Skeletal muscle cell (primary cell): ENCODE results near the gene FAM216B.
"Not testable (repeated sequence)": the region's sequence is repeated elsewhere in the genome, so short reads cannot be mapped to it uniquely, and the experiment has no call there.

Experiments used
- DNase-seq: peaks from one replicate; pipeline ENCODE4 v3.0.0-alpha.2; 2010; ENCODE audit warnings: low read depth
- H3K4me3 ChIP-seq: 2 replicates; pipeline ENCODE4 v1.5.1; 2011; ENCODE audit warnings: low read depth, mild to moderate bottlenecking, control low read depth, low read length, moderate library complexity

FAM216B gene

GRCh38 chr13:42776558-42776957 lies 4.8 kb upstream of the FAM216B start:
- DNase-seq, H3K4me3 ChIP-seq: not testable (repeated sequence)

GRCh38 chr13:42777467-42777866 lies 3.9 kb upstream of the FAM216B start:
- H3K4me3 ChIP-seq = no peak overlapping the region
- DNase-seq = no peak

- H3K4me3 ChIP-seq = no peak overlapping the region
- no peak for DNase-seq
Observed at GRCh38 chr13:42780044-42780443, 1.3 kb upstream of the FAM216B start.

- no peak for DNase-seq
- H3K4me3 ChIP-seq = no peak overlapping the region
Observed at GRCh38 chr13:42786715-42787114, 5.3 kb downstream of the FAM216B start.

GRCh38 chr13:42788601-42789000 lies 7.2 kb downstream of the FAM216B start:
- H3K4me3 ChIP-seq = no peak overlapping the region
- DNase-seq = no peak

GRCh38 chr13:42792154-42792553 lies 10.8 kb downstream of the FAM216B start:
- no peak overlapping the region for H3K4me3 ChIP-seq
- no peak for DNase-seq

GRCh38 chr13:42794577-42795275 lies 13.3 kb downstream of the FAM216B start:
- DNase-seq = no peak
- H3K4me3 ChIP-seq = no peak overlapping the region

GRCh38 chr13:42795666-42796065 lies 14.3 kb downstream of the FAM216B start:
- no peak for DNase-seq
- H3K4me3 ChIP-seq = no peak overlapping the region

- H3K4me3 ChIP-seq = no peak overlapping the region
- no peak for DNase-seq
Observed at GRCh38 chr13:42796747-42797356, 15.5 kb downstream of the FAM216B start.

- no peak overlapping the region for H3K4me3 ChIP-seq
- no peak for DNase-seq
Observed at GRCh38 chr13:42798118-42798517, 16.7 kb downstream of the FAM216B start.

GRCh38 chr13:42800109-42800643 lies 18.8 kb downstream of the FAM216B start:
- no peak overlapping the region for H3K4me3 ChIP-seq
- no peak for DNase-seq

GRCh38 chr13:42803563-42804204 lies 22.3 kb downstream of the FAM216B start:
- DNase-seq = no peak
- no peak overlapping the region for H3K4me3 ChIP-seq

- DNase-seq = no peak
- no peak overlapping the region for H3K4me3 ChIP-seq
Observed at GRCh38 chr13:42804244-42804874, 23.0 kb downstream of the FAM216B start.

GRCh38 chr13:42807241-42807640 lies 25.9 kb downstream of the FAM216B start:
- no peak for DNase-seq
- no peak overlapping the region for H3K4me3 ChIP-seq

- no peak overlapping the region for H3K4me3 ChIP-seq
- no peak for DNase-seq
Observed at GRCh38 chr13:42807866-42808265, 26.5 kb downstream of the FAM216B start.

- no peak for DNase-seq
- no peak overlapping the region for H3K4me3 ChIP-seq
Observed at GRCh38 chr13:42808341-42808940, 27.1 kb downstream of the FAM216B start.

GRCh38 chr13:42812316-42812715 lies 30.9 kb downstream of the FAM216B start:
- no peak overlapping the region for H3K4me3 ChIP-seq
- DNase-seq = no peak

GRCh38 chr13:42814868-42815267 lies 33.5 kb downstream of the FAM216B start:
- peak; percentile 84 for DNase-seq

GRCh38 chr13:42815681-42816080 lies 34.3 kb downstream of the FAM216B start:
- H3K4me3 ChIP-seq = no peak overlapping the region
- DNase-seq = no peak

More at GRCh38 chr13:42814868-42815267, 33.5 kb downstream of the FAM216B start:
- H3K4me3 ChIP-seq = no peak overlapping the region

- no peak overlapping the region for H3K4me3 ChIP-seq
- DNase-seq = no peak
Observed at GRCh38 chr13:42816538-42816937, 35.2 kb downstream of the FAM216B start.
